Glutamatergic neuron (in vitro differentiated cells): Measurements from ENCODE around the gene EIF1AY. TPM values are rescaled to one million over a fixed set of nuclear protein-coding genes. Genes with fewer than 3 reads are reported as not detected.
A peak's percentile ranks its signal among the peaks of the same experiment; 100 is the strongest.

Experiments used
- DNase-seq: peaks from one replicate; pipeline ENCODE4 v3.0.0; 2022
- H3K27ac Mint-ChIP-seq: one replicate; pipeline ENCODE4 v1.8.0; 2020; ENCODE audit warnings: mild to moderate bottlenecking, mixed read lengths, inconsistent platforms; ENCODE audit not compliant: unreplicated experiment
- H3K27me3 Mint-ChIP-seq: one replicate; pipeline ENCODE4 v1.8.0; 2020; ENCODE audit warnings: mild to moderate bottlenecking, moderate library complexity, mixed read lengths, inconsistent platforms; ENCODE audit not compliant: unreplicated experiment
- H3K36me3 Mint-ChIP-seq: one replicate; pipeline ENCODE4 v1.8.0; 2020; ENCODE audit warnings: mild to moderate bottlenecking, mixed read lengths, inconsistent platforms; ENCODE audit not compliant: unreplicated experiment
- H3K4me1 Mint-ChIP-seq: one replicate; pipeline ENCODE4 v1.8.0; 2020; ENCODE audit warnings: mild to moderate bottlenecking, low read depth, mixed read lengths, inconsistent platforms; ENCODE audit not compliant: unreplicated experiment
- H3K4me3 Mint-ChIP-seq: one replicate; pipeline ENCODE4 v1.8.0; 2020; ENCODE audit warnings: mild to moderate bottlenecking, mixed read lengths, inconsistent platforms; ENCODE audit not compliant: unreplicated experiment
- H3K9me3 Mint-ChIP-seq: one replicate; pipeline ENCODE4 v1.8.0; 2020; ENCODE audit warnings: mild to moderate bottlenecking, moderate library complexity, mixed read lengths, inconsistent platforms; ENCODE audit not compliant: unreplicated experiment
- CTCF ChIP-seq: fragments of 200-600 bp; sonication (generic); IDR thresholded peaks from one replicate; pipeline ENCODE4 v1.5.0; 2021; ENCODE audit not compliant: partially characterized antibody, unreplicated experiment
- long read RNA-seq: library from polyadenylated mRNA; unstranded; transcript quantifications from one replicate; pipeline ENCODE4 v2.0.0, GENCODE V29; 2020; ENCODE audit not compliant: unreplicated experiment
- total RNA-seq: library from RNA; stranded (reverse); fragmentation: NEBNext Ultra II Directional; extraction: Animal tissue kit (Norgen Biotek cat#: 25700); gene quantifications from one replicate; pipeline ENCODE4 v1.2.1, GENCODE V29; 2021; ENCODE audit not compliant: unreplicated experiment

The EIF1AY gene
- total RNA-seq = 32.4 TPM
- long read RNA-seq, transcript EIF1AY-201 (7 exons, 1,390 nt) = major isoform, 22 of 29 reads
- long read RNA-seq, partial matches to known transcripts = 2 of 29 reads
- long read RNA-seq, other reads (novel, unspliced or antisense) = 3 of 29 reads

GRCh38 chrY:20575531-20576121, at the start of gene EIF1AY:
Gene EIF1AY, plus strand, starts transcription at chrY:20575776. Its CDS starts 96 bp downstream, at chrY:20575872.
- H3K36me3 Mint-ChIP-seq = no peaks in the 10 kb centered on the region
- peak; percentile 84 for DNase-seq
- no peaks in the 10 kb centered on the region for H3K9me3 Mint-ChIP-seq
- H3K27ac Mint-ChIP-seq = peak within 1 kb of the TSS; percentile 79
- TF ChIP-seq CTCF = no peak
- peak within 1 kb of the TSS; percentile 91 for H3K4me3 Mint-ChIP-seq
- no peaks in the 10 kb centered on the region for H3K4me1 Mint-ChIP-seq
- H3K27me3 Mint-ChIP-seq = no peaks in the 10 kb centered on the region

- no peak for TF ChIP-seq CTCF
- DNase-seq = no peak
- Mint-ChIP-seq H3K36me3 (no peaks in the 10 kb centered on the region), H3K27me3 (no peaks in the 10 kb centered on the region), H3K4me3 (no peak overlapping the region), H3K4me1 (no peaks in the 10 kb centered on the region), H3K27ac (no peak overlapping the region), H3K9me3 (no peaks in the 10 kb centered on the region)
Measured at GRCh38 chrY:20528435-20528834, 47.1 kb upstream of the EIF1AY start.

GRCh38 chrY:20538186-20538585, 37.4 kb upstream of the EIF1AY start:
- no peak for DNase-seq
- no peaks in the 10 kb centered on the region for H3K36me3 Mint-ChIP-seq

GRCh38 chrY:20538933-20539332, 36.6 kb upstream of the EIF1AY start:
- Mint-ChIP-seq H3K4me1 (no peaks in the 10 kb centered on the region), H3K9me3 (no peaks in the 10 kb centered on the region), H3K4me3 (no peak overlapping the region), H3K27ac (no peak overlapping the region), H3K27me3 (no peaks in the 10 kb centered on the region), H3K36me3 (no peaks in the 10 kb centered on the region)
- no peak for TF ChIP-seq CTCF
- no peak for DNase-seq

More at GRCh38 chrY:20538186-20538585, 37.4 kb upstream of the EIF1AY start:
- no peaks in the 10 kb centered on the region for H3K27me3 Mint-ChIP-seq
- no peaks in the 10 kb centered on the region for H3K4me1 Mint-ChIP-seq
- H3K27ac Mint-ChIP-seq = no peak overlapping the region
- no peak for TF ChIP-seq CTCF
- no peaks in the 10 kb centered on the region for H3K9me3 Mint-ChIP-seq
- no peak overlapping the region for H3K4me3 Mint-ChIP-seq

GRCh38 chrY:20544451-20544960, 31.1 kb upstream of the EIF1AY start:
- DNase-seq = no peak
- H3K4me3 Mint-ChIP-seq = no peak overlapping the region
- no peak for TF ChIP-seq CTCF
- H3K4me1 Mint-ChIP-seq = no peaks in the 10 kb centered on the region
- H3K27ac Mint-ChIP-seq = no peak overlapping the region
- no peaks in the 10 kb centered on the region for H3K36me3 Mint-ChIP-seq
- peaks cover 1% of the 10 kb centered on the region for H3K9me3 Mint-ChIP-seq
- no peaks in the 10 kb centered on the region for H3K27me3 Mint-ChIP-seq
